H9 (cell line): ENCODE measurements around the gene TIMM50. TPM values are rescaled to one million over a fixed set of nuclear protein-coding genes. Genes with fewer than 3 reads are reported as not detected.

Source experiments
- DNase-seq: peaks from one replicate; pipeline ENCODE4 v3.0.0-alpha.2; 2017
- H2AFZ ChIP-seq: one replicate; pipeline ENCODE4 v1.6.1; 2013; ENCODE audit warnings: mild to moderate bottlenecking, low read length, control low read depth, moderate library complexity
- H2AK5ac ChIP-seq: 2 replicates; pipeline ENCODE4 v1.6.1; 2013; ENCODE audit warnings: low read length, control low read depth, mixed read lengths; ENCODE audit not compliant: insufficient read length
- H2BK120ac ChIP-seq: one replicate; pipeline ENCODE4 v1.6.1; 2013; ENCODE audit warnings: low read depth, mild to moderate bottlenecking, low read length, control low read depth, inconsistent platforms; ENCODE audit not compliant: poor library complexity, severe bottlenecking
- H2BK12ac ChIP-seq: 2 replicates; pipeline ENCODE4 v1.6.1; 2013; ENCODE audit warnings: low read length, control low read depth, mixed read lengths, low read depth; ENCODE audit not compliant: insufficient read length
- H2BK15ac ChIP-seq: 2 replicates; pipeline ENCODE4 v1.6.1; 2013; ENCODE audit warnings: low read depth, low read length, control low read depth
- H2BK20ac ChIP-seq: one replicate; pipeline ENCODE4 v1.6.1; 2013; ENCODE audit warnings: low read depth, mild to moderate bottlenecking, low read length, control low read depth, inconsistent platforms; ENCODE audit not compliant: poor library complexity, severe bottlenecking
- H2BK5ac ChIP-seq: 2 replicates; pipeline ENCODE4 v1.6.1; 2013; ENCODE audit warnings: low read length, control low read depth, mixed read lengths; ENCODE audit not compliant: insufficient read length
- H3K14ac ChIP-seq: 2 replicates; pipeline ENCODE4 v1.6.1; 2013; ENCODE audit warnings: low read length, control low read depth; ENCODE audit not compliant: insufficient read depth
- H3K18ac ChIP-seq: 2 replicates; pipeline ENCODE4 v1.6.1; 2013; ENCODE audit warnings: low read depth, mild to moderate bottlenecking, mixed read lengths, low read length, control low read depth; ENCODE audit not compliant: insufficient read length
- H3K23ac ChIP-seq: 2 replicates; pipeline ENCODE4 v1.6.1; 2013; ENCODE audit warnings: low read length, control low read depth, mixed read lengths, low read depth; ENCODE audit not compliant: insufficient read length
- H3K23me2 ChIP-seq: 2 replicates; pipeline ENCODE4 v1.6.1; 2013; ENCODE audit warnings: low read depth, mild to moderate bottlenecking, mixed read lengths, low read length, control low read depth; ENCODE audit not compliant: insufficient read length, poor library complexity, severe bottlenecking
- H3K27ac ChIP-seq: 2 replicates; pipeline ENCODE4 v1.5.1; 2013; ENCODE audit warnings: low read length, control low read depth, mixed read lengths, low read depth; ENCODE audit not compliant: insufficient read length
- H3K27me3 ChIP-seq: 2 replicates; pipeline ENCODE4 v1.6.1; 2013; ENCODE audit warnings: low read length, control low read depth, inconsistent platforms; ENCODE audit not compliant: insufficient read depth
- H3K4ac ChIP-seq: 2 replicates; pipeline ENCODE4 v1.6.1; 2013; ENCODE audit warnings: low read depth, mild to moderate bottlenecking, control low read depth, inconsistent platforms, low read length, moderate library complexity
- H3K4me1 ChIP-seq: 2 replicates; pipeline ENCODE4 v1.6.1; 2013; ENCODE audit warnings: low read length, control low read depth, inconsistent platforms; ENCODE audit not compliant: insufficient read depth
- H3K4me2 ChIP-seq: 2 replicates; pipeline ENCODE4 v1.6.1; 2013; ENCODE audit warnings: low read length, control low read depth, mixed read lengths; ENCODE audit not compliant: insufficient read length, insufficient read depth
- H3K56ac ChIP-seq: 2 replicates; pipeline ENCODE4 v1.6.1; 2013; ENCODE audit warnings: low read depth, mild to moderate bottlenecking, mixed read lengths, low read length, control low read depth; ENCODE audit not compliant: insufficient read length
- H3K79me1 ChIP-seq: 2 replicates; pipeline ENCODE4 v1.6.1; 2013; ENCODE audit warnings: low read depth, mild to moderate bottlenecking, moderate library complexity, low read length, control low read depth, inconsistent platforms; ENCODE audit not compliant: insufficient read depth, poor library complexity, severe bottlenecking
- H3K79me2 ChIP-seq: 2 replicates; pipeline ENCODE4 v1.6.1; 2013; ENCODE audit warnings: low read length, control low read depth, inconsistent platforms; ENCODE audit not compliant: insufficient read depth
- H3K9ac ChIP-seq: 2 replicates; pipeline ENCODE4 v1.6.1; 2013; ENCODE audit warnings: low read length, control low read depth, mixed read lengths; ENCODE audit not compliant: insufficient read length; ENCODE audit errors: extremely low read depth
- H3K9me3 ChIP-seq: one replicate; pipeline ENCODE4 v1.6.1; 2013; ENCODE audit warnings: low read depth, low read length, inconsistent platforms; ENCODE audit not compliant: control insufficient read depth
- H3T11ph ChIP-seq: one replicate; pipeline ENCODE4 v1.6.1; 2013; ENCODE audit warnings: mild to moderate bottlenecking, low read length, control low read depth, inconsistent platforms
- H4K20me1 ChIP-seq: one replicate; pipeline ENCODE4 v1.6.1; 2013; ENCODE audit not compliant: control insufficient read depth, insufficient read length, insufficient read depth
- H4K5ac ChIP-seq: 2 replicates; pipeline ENCODE4 v1.6.1; 2013; ENCODE audit warnings: low read depth, mild to moderate bottlenecking, mixed read lengths, low read length, control low read depth; ENCODE audit not compliant: insufficient read length
- H4K8ac ChIP-seq: replicated peaks from 2 replicates; pipeline ENCODE4 v1.6.1; 2013; ENCODE audit warnings: low read length, control low read depth, mixed read lengths, low read depth; ENCODE audit not compliant: insufficient read length
- H4K91ac ChIP-seq: 2 replicates; pipeline ENCODE4 v1.6.1; 2013; ENCODE audit warnings: low read depth, mild to moderate bottlenecking, moderate library complexity, mixed read lengths, low read length, control low read depth; ENCODE audit not compliant: insufficient read length
- H3K27ac Mint-ChIP-seq, 3 experiments: 2 replicates in 2 of 3; 3 replicates in 1 of 3; pipeline ENCODE4 v1.8.0; 2020 to 2021; ENCODE audit warnings: mixed read lengths in 3 of 3, mild to moderate bottlenecking in 1 of 3, moderate library complexity in 1 of 3
- H3K27me3 Mint-ChIP-seq: 2 replicates; pipeline ENCODE4 v1.8.0; 2021; ENCODE audit warnings: low read depth, mild to moderate bottlenecking, moderate library complexity, mixed read lengths
- H3K36me3 Mint-ChIP-seq, 3 experiments: 2 replicates in 2 of 3; 3 replicates in 1 of 3; pipeline ENCODE4 v1.8.0; 2020 to 2021; ENCODE audit warnings: low read depth in 3 of 3, mixed read lengths in 3 of 3; ENCODE audit not compliant: insufficient read depth in 1 of 3
- H3K4me1 Mint-ChIP-seq, 2 experiments: 2 replicates each; pipeline ENCODE4 v1.8.0; 2020; ENCODE audit warnings: mixed read lengths in 2 of 2
- H3K4me3 Mint-ChIP-seq, 2 experiments: 2 replicates in 1 of 2; 3 replicates in 1 of 2; pipeline ENCODE4 v1.8.0; 2020 to 2021; ENCODE audit warnings: mild to moderate bottlenecking in 2 of 2, mixed read lengths in 2 of 2, moderate library complexity in 1 of 2
- H3K9me3 Mint-ChIP-seq, 2 experiments: 2 replicates in 1 of 2; 3 replicates in 1 of 2; pipeline ENCODE4 v1.8.0; 2020; ENCODE audit warnings: mild to moderate bottlenecking in 2 of 2, mixed read lengths in 2 of 2, moderate library complexity in 1 of 2
- CTCF ChIP-seq: fragments of 200-600 bp; sonication (generic); conservative IDR thresholded peaks from 3 replicates; pipeline ENCODE4 v1.8.0; 2021; ENCODE audit warnings: antibody characterized with exemption, mild to moderate bottlenecking
- WGBS: extraction: QIAGEN DNeasy Blood & Tissue Kit; methylation state at CpG from one replicate; pipeline ENCODE4 v1.1.7; 2013; ENCODE audit warnings: missing lambda C conversion rate, low lambda C conversion rate, mixed read lengths; ENCODE audit not compliant: insufficient read length; ENCODE audit errors: extremely low coverage; 5-methylcytosine and 5-hydroxymethylcytosine counted together
- total RNA-seq: library from RNA; stranded (reverse); gene quantifications from 2 replicates; pipeline ENCODE4 v1.2.1, GENCODE V29; 2021

Gene TIMM50
- total RNA-seq, 1 experiment from 2014 or later: 128 TPM

GRCh38 chr19:39497996-39498797 is 17.6 kb downstream of the TIMM50 start:
- Histone ChIP-seq H3K79me2 (no peaks in the 10 kb centered on the region), H3K4me1 (no peaks in the 10 kb centered on the region), H3K27ac (no peak overlapping the region), H3K9ac (no peak overlapping the region), H2BK120ac (no peak overlapping the region), H4K5ac (no peak overlapping the region), H4K8ac (no peak overlapping the region), H3K4ac (no peak overlapping the region), H4K91ac (no peak overlapping the region), H3K18ac (no peak overlapping the region), H3K9me3 (no peaks in the 10 kb centered on the region), H2BK20ac (no peak overlapping the region), H3K23ac (no peak overlapping the region), H3K27me3 (peaks cover 8% of the 10 kb centered on the region; the same call in 1 of the 2 replicates), H3T11ph (no peak overlapping the region), H2AFZ (no peak overlapping the region), H3K56ac (no peak overlapping the region), H3K4me2 (peak overlapping the region; percentile 91), H2BK12ac (no peak overlapping the region), H3K23me2 (peaks cover 10% of the 10 kb centered on the region), H2BK5ac (no peak overlapping the region), H4K20me1 (no peaks in the 10 kb centered on the region), H2BK15ac (no peak overlapping the region), H3K14ac (no peak overlapping the region), H2AK5ac (no peak overlapping the region), H3K79me1 (no peaks in the 10 kb centered on the region)
- Mint-ChIP-seq H3K27ac (peak overlapping the region in 1 of 3 experiments; percentile 8; a peak in 3 of 7 replicates), H3K4me1 (peaks cover 9 to 20% of the 10 kb centered on the region in 2 experiments), H3K36me3 (peaks cover 0 to 10% (median 0%) of the 10 kb centered on the region in 3 experiments; a peak in 3 of 7 replicates), H3K9me3 (peaks cover 2 to 7% of the 10 kb centered on the region in 2 experiments), H3K4me3 (peak overlapping the region; percentile 45 to 84), H3K27me3 (peaks cover 66% of the 10 kb centered on the region)
- peak; percentile 47; the same call in 2 of the 3 replicates for TF ChIP-seq CTCF
- peak; percentile 95 for DNase-seq
- no CpG with 5 or more reads among the region's 40 CpGs for WGBS
